Measurements from ENCODE around the gene MC5R. TPM values are rescaled to one million over a fixed set of nuclear protein-coding genes. Genes with fewer than 3 reads are reported as not detected.

MC5R gene
- total RNA-seq, 1 experiment from 2014 or later = not detected

Other genes with a start within 250 kb of the MC5R start
- 17.4 and 18.1 TPM in 2 replicates for gene FAM210A, start 97.6 kb upstream of the MC5R start, total RNA-seq (2014; rRNA removed; shearing (Covaris generic))
- gene RNMT, start 97.5 kb upstream of the MC5R start, total RNA-seq (2014; rRNA removed; shearing (Covaris generic)) = 21.7 and 28.2 TPM in 2 replicates
- not detected in 2 replicates for gene MC2R, start 91.4 kb downstream of the MC5R start, total RNA-seq (2014; rRNA removed; shearing (Covaris generic))